Stimulated activated CD8-positive, alpha-beta memory T cell treated with anti-CD3 and anti-CD28 coated beads, Interleukin-12 subunit alpha, Interleukin-12 subunit beta, amount 100 ng/mL, for 1 hour (primary cell): ENCODE results near the gene LIPA.
"Not testable (repeated sequence)": the region's sequence is repeated elsewhere in the genome, so short reads cannot be mapped to it uniquely, and the experiment has no call there.

Experiments
- DNase-seq: peaks from one replicate; pipeline ENCODE4 v3.0.0-alpha.2; 2020; ENCODE audit warnings: low read depth

LIPA gene

GRCh38 chr10:89270153-89270483, 18.5 kb upstream of the LIPA start:
- no peak for DNase-seq

GRCh38 chr10:89269433-89270152, 18.0 kb upstream of the LIPA start:
- no peak for DNase-seq

DNA sequence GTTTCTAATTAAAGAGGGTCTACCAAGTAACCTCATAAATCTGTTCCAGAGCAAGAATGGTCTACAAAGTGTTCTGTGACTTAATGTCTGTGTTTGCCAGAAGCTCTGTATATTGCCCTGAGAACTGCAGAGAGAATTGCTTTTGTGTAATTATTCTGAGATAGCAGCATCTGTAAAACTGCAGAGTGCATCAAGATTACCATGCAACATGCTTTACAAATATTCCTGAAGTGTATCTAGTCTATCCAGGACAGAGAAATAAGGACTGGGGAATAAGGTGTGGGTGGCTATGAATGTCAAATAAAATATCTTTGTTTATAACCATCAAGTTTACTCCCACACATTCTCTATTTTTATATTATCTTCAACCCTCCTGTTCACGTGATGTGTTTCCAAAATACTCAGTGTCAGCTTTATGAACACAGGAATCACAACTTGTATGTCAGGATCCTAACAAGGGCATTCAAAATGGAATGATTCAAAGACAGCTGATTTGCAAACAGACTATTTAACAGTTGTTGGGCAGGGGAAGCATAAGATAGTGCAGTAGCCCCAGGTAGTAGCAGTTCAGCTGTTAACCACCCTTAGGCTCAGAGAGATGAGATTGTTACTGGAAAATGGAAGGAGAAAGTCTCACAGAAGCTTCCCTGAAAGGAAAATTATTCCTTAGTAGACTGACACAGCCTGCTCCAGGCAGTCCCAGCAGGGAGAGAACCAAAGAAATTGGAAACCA, 15.3 kb upstream of the LIPA start:
- DNase-seq = no peak

DNA sequence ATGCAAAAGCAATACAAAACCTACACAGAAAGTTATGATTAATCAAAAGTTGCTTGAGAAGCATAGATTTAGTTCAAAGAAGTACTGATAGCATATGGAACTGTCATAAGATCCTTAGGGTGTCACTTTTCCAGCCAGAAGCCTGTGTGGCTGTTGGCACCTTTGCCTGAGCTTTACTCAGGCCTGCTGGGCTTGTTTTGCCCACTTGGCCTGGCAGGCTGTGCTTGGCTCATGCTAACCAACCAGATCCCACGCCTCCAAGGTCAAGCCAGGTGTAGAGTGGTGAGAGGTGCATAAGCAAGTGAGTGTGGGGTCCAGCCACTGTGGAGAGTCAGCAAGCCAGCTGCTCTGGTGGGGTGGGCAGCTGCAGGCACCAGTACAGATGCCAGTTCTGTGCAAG, 12.0 kb upstream of the LIPA start:
- no peak for DNase-seq

DNA sequence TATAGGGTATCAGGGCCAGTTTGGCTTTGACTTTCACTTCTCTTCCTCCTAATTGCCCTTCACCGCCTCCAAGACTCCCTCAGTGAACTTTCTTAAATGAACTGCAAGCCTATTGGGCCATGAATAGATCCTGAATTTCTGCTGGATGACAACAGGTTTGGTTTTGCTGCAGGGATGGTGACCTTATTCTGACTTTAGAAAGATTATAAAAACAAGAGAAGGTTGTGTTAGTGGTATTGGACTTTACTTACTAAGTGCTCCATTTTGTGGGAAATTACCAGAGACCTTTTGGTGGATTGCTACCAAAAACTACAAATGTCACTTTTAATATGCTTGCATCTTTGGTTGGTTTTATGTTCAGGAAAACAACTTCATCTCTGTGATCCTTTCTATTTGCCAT, 11.5 kb upstream of the LIPA start:
- DNase-seq = no peak

DNA sequence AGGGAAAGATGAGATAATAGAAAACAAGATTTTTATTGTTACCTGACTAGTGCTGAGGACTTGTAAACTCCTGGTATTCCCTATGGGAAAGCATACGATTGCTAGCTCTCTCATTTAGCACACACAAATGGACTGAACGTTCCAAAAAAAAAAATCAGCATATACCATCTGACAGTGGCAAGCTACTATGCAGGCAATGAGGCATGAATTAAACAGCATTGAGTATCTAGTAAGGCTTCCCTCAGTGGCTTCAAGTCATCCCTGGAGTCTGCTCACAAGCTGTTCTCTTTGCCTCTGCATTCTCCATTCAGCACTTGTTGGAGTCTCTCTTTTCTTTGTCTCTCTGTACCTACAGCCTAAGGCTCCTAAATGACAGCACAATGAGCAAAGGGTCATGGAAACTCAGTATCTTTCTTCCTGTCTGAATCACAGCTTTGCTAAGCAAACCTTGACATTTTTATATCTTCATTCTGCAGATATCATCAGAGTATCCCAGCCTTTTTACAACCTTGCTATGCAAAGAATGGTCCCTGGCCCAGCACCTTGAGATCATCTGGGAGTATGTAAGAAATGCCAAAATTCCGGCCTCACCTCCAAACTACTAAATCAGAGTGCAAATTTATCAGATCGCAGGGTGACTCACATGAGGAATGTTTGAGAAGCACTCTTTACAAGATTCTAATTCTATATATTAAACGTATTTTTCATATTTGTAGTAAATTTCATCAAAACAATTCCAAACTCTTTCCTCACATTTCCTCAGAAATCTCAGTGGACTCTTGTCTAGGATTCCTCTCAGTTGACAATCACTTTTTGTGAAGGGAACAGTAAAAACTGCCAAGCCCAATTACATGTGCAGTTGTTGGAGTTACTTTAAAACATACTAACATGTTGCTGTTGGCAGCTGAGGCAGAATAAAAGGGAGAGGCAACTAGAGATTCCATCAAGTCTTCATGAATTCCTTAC, 10.8 kb upstream of the LIPA start:
- DNase-seq = no peak

- no peak for DNase-seq
These were observed 7.3 kb upstream of the LIPA start for GRCh38 chr10:89258881-89259280.

DNA sequence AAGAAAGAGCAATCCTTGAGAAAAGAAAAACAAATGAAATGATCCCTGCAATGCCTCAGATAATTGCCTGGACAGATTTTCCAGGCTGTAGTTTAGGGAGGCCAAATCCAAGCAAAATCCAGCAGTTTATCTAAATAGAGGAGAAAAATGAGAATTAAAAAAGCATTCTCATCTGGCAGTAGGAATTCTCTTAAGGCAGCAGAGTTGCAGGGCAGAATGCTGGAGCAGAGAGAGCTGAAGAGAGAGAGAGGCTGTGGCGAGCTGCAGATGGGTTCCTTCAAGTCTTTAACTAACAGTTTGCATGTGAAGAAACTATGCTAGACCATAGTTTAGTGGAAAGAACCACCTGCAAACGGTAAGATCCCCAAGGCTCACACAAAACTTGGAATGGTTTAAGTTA, 6.0 kb upstream of the LIPA start:
- no peak for DNase-seq

- DNase-seq = no peak
These were observed 5.4 kb upstream of the LIPA start for GRCh38 chr10:89256962-89257361.

- DNase-seq = no peak
These were observed 4.8 kb upstream of the LIPA start for GRCh38 chr10:89256340-89256739.

DNA sequence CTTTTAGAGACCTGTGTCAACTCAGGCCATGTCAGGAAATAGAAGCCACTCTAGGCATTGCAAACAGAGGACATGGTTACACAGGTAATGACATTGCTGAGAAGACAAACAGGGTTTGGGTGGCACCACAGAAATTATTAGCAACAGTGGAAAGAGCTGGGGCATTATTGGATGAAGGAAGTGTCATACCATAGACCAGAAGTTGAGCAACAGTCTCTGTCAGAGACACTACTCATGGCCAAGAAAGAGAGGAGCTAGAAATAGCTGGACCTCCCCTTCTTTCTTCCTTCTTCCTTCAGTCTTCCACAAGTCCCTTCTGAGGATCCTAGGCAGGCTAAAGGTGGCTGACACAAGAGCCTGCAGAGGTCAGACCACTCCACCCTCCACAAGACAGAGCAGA, 4.2 kb upstream of the LIPA start:
- DNase-seq = no peak

GRCh38 chr10:89255091-89255579, 3.6 kb upstream of the LIPA start:
- DNase-seq = not testable (repeated sequence)

- DNase-seq = no peak
These were observed 630 bp upstream of the LIPA start for GRCh38 chr10:89252225-89252585.

DNA sequence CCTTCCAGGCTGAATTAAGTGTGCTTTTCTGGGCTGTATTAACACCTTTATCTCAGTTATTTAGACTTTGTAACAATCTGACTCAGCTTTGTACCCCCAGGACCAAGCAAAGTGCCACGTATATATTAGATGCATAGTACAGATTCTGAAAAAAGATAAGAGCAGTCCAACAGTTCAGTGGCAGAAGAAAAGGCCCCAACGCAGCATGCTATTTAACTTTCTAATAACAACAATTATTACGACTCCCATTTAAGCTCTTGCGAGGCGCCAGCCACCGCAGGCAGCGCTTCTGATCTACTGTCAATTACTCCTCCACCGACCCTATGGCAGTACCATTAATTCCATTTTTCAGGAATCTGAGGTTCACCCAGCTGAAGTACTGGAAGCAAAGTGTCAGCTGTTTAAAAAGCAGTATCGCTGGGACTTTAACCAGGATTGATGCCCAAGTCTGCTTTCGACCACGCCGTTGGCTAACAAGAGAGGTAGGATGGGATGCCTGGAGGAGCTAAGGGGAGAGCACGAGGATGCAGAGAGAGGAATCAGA, 638 bp downstream of the LIPA start:
- no peak for DNase-seq

DNA sequence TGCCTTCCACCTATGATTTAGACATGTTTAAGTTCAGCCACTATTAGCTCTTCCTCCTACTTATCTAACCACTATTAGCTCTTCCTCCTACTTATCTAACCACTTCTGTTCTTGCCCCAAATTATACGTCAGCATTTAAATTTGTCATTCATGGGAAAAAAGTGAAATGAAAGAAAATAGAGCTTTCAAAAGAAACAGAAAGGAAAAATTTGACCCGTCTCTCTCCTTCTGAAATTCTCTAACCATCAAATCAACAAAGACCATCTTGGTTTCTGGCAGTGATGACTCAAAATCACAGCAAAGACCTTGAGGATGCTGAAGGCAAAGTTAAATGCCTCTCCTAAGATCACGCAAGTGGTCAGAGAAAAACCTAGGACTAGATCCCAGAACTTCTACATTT, 2.6 kb downstream of the LIPA start:
- no peak for DNase-seq

DNA sequence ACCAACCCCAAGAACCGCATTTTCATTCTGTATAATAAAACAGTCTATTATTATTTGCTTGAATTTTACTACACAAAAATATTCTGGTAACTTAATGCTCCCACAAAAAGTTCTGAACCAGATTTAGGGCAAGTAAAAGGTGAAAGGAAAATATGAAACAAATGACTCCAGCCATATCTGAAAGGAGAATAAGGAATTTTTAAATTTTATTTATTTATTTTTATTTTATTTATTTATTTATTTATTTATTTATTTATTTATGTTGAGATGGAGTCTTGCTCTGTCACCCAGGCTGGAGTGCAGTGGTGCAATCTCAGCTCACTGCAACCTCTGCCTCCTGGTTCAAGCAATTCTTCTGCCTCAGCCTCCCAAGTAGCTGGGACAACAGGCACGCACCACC, 4.0 kb downstream of the LIPA start:
- not testable (repeated sequence) for DNase-seq

GRCh38 chr10:89245802-89246201, 5.8 kb downstream of the LIPA start:
- DNase-seq = no peak

DNA sequence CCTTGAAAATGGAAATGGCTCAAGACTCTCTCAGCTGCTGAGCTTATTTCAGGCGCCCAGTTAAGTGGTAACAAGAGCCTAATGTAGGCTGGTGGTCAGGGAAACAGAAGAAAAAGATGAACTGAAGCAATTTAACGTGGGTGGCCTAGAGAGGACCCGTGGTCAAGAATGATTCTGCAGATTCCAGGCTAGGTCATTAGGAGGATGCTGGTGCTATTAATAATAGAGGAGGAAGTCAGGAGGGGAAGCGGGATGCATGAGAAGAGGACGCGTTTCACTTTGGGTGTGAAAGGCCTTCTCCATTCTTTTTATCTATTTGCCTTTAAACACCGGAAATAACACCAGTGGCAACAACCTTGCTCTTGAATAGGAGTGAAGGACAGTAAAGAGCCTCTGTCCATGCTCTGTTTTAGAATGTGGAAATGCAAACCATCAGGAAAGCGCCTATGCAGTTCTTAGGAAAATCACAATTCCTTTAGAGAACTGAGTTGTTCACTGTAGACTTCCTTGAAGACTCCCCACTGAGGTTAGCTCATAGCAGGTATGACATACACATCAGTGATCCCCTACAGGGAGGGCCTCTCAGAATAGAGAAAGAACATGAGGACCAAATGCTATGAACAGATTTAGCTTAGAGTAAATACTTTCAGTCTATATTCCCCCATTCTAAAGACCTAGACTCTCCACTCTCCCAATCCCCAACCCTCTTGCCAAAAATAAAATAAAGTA, 8.6 kb downstream of the LIPA start:
- DNase-seq = no peak

DNA sequence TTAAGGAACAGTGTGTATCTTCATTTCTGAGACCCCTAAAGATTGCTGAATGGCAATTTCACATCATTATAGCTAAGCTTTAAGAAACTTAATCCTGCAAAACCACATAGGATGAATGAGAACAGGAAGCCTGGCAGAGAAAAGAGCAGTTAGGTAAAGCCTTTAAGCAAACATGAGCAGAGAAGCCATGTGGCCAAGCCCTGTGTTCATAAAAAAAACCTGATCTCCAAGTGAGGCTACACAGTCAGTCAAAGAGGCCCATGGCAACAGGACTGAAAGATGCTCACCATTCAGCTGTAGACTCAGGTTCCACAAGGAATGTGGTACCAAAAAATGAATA, 9.3 kb downstream of the LIPA start:
- DNase-seq = no peak

- DNase-seq = no peak
These were observed 9.9 kb downstream of the LIPA start for GRCh38 chr10:89241486-89242344.

GRCh38 chr10:89241026-89241425, 10.5 kb downstream of the LIPA start:
- DNase-seq = no peak
